Neural progenitor cell (in vitro differentiated cells): Measurements from ENCODE around the gene ECEL1. TPM values are rescaled to one million over a fixed set of nuclear protein-coding genes. Genes with fewer than 3 reads are reported as not detected.

ENCODE experiments used
- DNase-seq: peaks from one replicate; pipeline ENCODE4 v3.0.0-alpha.2; 2016; ENCODE audit warnings: low spot score
- H2AFZ ChIP-seq: fragments of 200-600 bp; sonication (generic); replicated peaks from 2 replicates; pipeline ENCODE4 v1.6.1; 2016; ENCODE audit warnings: antibody characterized with exemption
- H3F3A ChIP-seq: fragments of 200-600 bp; sonication (generic); 2 replicates; pipeline ENCODE4 v1.6.1; 2016; ENCODE audit warnings: antibody characterized with exemption, low read depth
- H3K27ac ChIP-seq: fragments of 200-600 bp; sonication (generic); 2 replicates; pipeline ENCODE4 v1.5.1; 2016; ENCODE audit warnings: mild to moderate bottlenecking
- H3K27me3 ChIP-seq: fragments of 200-600 bp; sonication (generic); 2 replicates; pipeline ENCODE4 v1.6.1; 2016; ENCODE audit warnings: mild to moderate bottlenecking, moderate library complexity
- H3K36me3 ChIP-seq: fragments of 200-600 bp; sonication (generic); 2 replicates; pipeline ENCODE4 v1.5.1; 2016
- H3K4me1 ChIP-seq: fragments of 200-600 bp; sonication (generic); 2 replicates; pipeline ENCODE4 v1.6.1; 2016; ENCODE audit warnings: mixed run types
- H3K4me2 ChIP-seq: fragments of 200-600 bp; sonication (generic); 2 replicates; pipeline ENCODE4 v1.6.1; 2016
- H3K4me3 ChIP-seq: fragments of 200-600 bp; sonication (generic); 2 replicates; pipeline ENCODE4 v1.5.1; 2016
- H3K79me2 ChIP-seq: fragments of 200-600 bp; sonication (generic); 2 replicates; pipeline ENCODE4 v1.6.1; 2016; ENCODE audit warnings: low read depth
- H3K9ac ChIP-seq: fragments of 200-600 bp; sonication (generic); 2 replicates; pipeline ENCODE4 v1.6.1; 2016
- H3K9me3 ChIP-seq: fragments of 200-600 bp; sonication (generic); 2 replicates; pipeline ENCODE4 v1.5.1; 2016; ENCODE audit warnings: low read depth
- H4K20me1 ChIP-seq: fragments of 200-600 bp; sonication (generic); 2 replicates; pipeline ENCODE4 v1.6.1; 2016; ENCODE audit warnings: low read depth
- H3K27ac Mint-ChIP-seq: 3 replicates; pipeline ENCODE4 v1.8.0; 2021; ENCODE audit warnings: mixed read lengths
- H3K27me3 Mint-ChIP-seq: 2 replicates; pipeline ENCODE4 v1.8.0; 2022; ENCODE audit warnings: low read depth, mild to moderate bottlenecking, inconsistent platforms, moderate library complexity, mixed read lengths; ENCODE audit not compliant: insufficient read depth
- H3K36me3 Mint-ChIP-seq: 3 replicates; pipeline ENCODE4 v1.8.0; 2021; ENCODE audit warnings: mixed read lengths
- H3K4me1 Mint-ChIP-seq: 3 replicates; pipeline ENCODE4 v1.8.0; 2021; ENCODE audit warnings: mixed read lengths
- H3K4me3 Mint-ChIP-seq: 3 replicates; pipeline ENCODE4 v1.8.0; 2021; ENCODE audit warnings: mild to moderate bottlenecking, moderate library complexity, mixed read lengths
- H3K9me3 Mint-ChIP-seq: 3 replicates; pipeline ENCODE4 v1.8.0; 2020; ENCODE audit warnings: mixed read lengths
- CTCF ChIP-seq: fragments of 200-600 bp; sonication (generic); IDR thresholded peaks from 2 replicates; pipeline ENCODE4 v1.5.1; 2017; ENCODE audit warnings: antibody characterized with exemption, mild to moderate bottlenecking
- EZH2 ChIP-seq: fragments of 200-600 bp; sonication (generic); IDR thresholded peaks from 2 replicates; pipeline ENCODE4 v1.6.1; 2017; ENCODE audit warnings: antibody characterized with exemption, mild to moderate bottlenecking, moderate library complexity
- EZH2phosphoT487 ChIP-seq: fragments of 200-600 bp; sonication (generic); IDR thresholded peaks from 2 replicates; pipeline ENCODE4 v1.6.1; 2017; ENCODE audit warnings: antibody characterized with exemption
- total RNA-seq: library from RNA; depleted of rRNA; stranded (reverse); fragments of >200 nt; gene quantifications from 2 replicates; pipeline ENCODE4 v1.2.3, GENCODE V29; 2015; ENCODE audit warnings: low replicate concordance

The ECEL1 gene
- total RNA-seq, 1 donor from 2014 or later: 0.84 TPM

- H3K9ac ChIP-seq: no peak overlapping the region
- Mint-ChIP-seq H3K4me3 (no peak overlapping the region), H3K27ac (no peak overlapping the region), H3K9me3 (no peaks in the 10 kb centered on the region), H3K27me3 (peaks cover 15% of the 10 kb centered on the region), H3K4me1 (peaks cover 3% of the 10 kb centered on the region), H3K36me3 (no peaks in the 10 kb centered on the region)
- H3K4me1 ChIP-seq: no peaks in the 10 kb centered on the region
- no peaks in the 10 kb centered on the region for H4K20me1 ChIP-seq
- no peaks in the 10 kb centered on the region for H3K9me3 ChIP-seq
- no peak overlapping the region for H3K4me2 ChIP-seq
- H3K4me3 ChIP-seq: no peak overlapping the region
- H2AFZ ChIP-seq: no peak overlapping the region
- no peak for DNase-seq
- no peaks in the 10 kb centered on the region for H3K36me3 ChIP-seq
- H3K27me3 ChIP-seq: no peaks in the 10 kb centered on the region
- TF ChIP-seq EZH2phosphoT487: no peak
- no peak for TF ChIP-seq CTCF
- no peak for TF ChIP-seq EZH2
- no peaks in the 10 kb centered on the region for H3K79me2 ChIP-seq
- no peaks in the 10 kb centered on the region for H3F3A ChIP-seq
- no peak overlapping the region for H3K27ac ChIP-seq
Measured at GRCh38 chr2:232436381-232437194, 51.0 kb downstream of the ECEL1 start.

DNA sequence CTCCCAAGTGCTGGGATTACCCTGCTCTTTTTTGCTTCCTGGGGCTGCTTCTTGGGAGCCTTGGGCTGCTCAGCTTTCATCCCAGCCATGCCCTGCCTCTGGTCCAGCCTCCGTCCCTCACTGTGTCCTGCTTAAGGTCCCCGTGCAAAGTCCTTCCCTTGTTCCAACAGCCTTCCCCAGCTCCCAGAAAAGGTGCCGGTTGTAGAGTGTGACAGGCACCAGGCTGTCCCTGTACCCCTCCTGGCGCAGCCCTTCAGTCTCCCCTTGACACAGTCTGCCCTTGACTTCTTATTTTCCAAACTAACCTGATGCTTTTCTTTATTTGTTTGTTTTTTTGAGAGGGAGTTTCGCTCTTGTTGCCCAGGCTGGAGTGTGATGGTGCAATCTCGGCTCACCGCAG, 51.8 kb downstream of the ECEL1 start:
- Histone ChIP-seq H3K79me2 (no peaks in the 10 kb centered on the region), H3K4me3 (no peak overlapping the region), H3K9me3 (no peaks in the 10 kb centered on the region), H3K4me1 (no peaks in the 10 kb centered on the region), H3K9ac (no peak overlapping the region), H3K4me2 (no peak overlapping the region), H3K27me3 (no peaks in the 10 kb centered on the region), H4K20me1 (no peaks in the 10 kb centered on the region), H3K36me3 (no peaks in the 10 kb centered on the region), H2AFZ (no peak overlapping the region), H3K27ac (no peak overlapping the region), H3F3A (no peaks in the 10 kb centered on the region)
- no peak overlapping the region for H3K4me3 Mint-ChIP-seq
- no peak for TF ChIP-seq EZH2phosphoT487
- H3K9me3 Mint-ChIP-seq: no peaks in the 10 kb centered on the region
- peaks cover 13% of the 10 kb centered on the region for H3K27me3 Mint-ChIP-seq
- no peak for DNase-seq
- peak overlapping the region; percentile 89 for H3K27ac Mint-ChIP-seq
- H3K4me1 Mint-ChIP-seq: peaks cover 3% of the 10 kb centered on the region
- H3K36me3 Mint-ChIP-seq: no peaks in the 10 kb centered on the region

DNA sequence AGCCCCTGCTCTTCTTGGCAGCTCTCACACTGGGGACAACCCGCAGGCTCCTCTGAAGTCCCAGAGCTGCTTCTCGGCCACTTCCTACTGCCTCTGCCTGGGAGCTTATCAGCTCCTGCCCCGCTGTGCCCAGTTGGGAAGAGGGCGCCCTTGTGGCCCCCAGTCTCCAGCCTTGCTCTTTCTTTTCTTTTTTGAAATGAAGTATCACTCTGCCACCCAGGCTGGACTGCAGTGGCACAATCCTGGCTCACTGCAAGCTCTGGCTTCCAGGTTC, 52.3 kb downstream of the ECEL1 start:
- Mint-ChIP-seq H3K36me3 (no peaks in the 10 kb centered on the region), H3K27ac (no peak overlapping the region), H3K4me3 (no peak overlapping the region), H3K27me3 (peaks cover 8% of the 10 kb centered on the region), H3K9me3 (no peaks in the 10 kb centered on the region), H3K4me1 (peaks cover 3% of the 10 kb centered on the region)
- no peak overlapping the region for H2AFZ ChIP-seq
- H3K9me3 ChIP-seq: no peaks in the 10 kb centered on the region
- H3K36me3 ChIP-seq: no peaks in the 10 kb centered on the region
- no peak overlapping the region for H3K9ac ChIP-seq
- no peaks in the 10 kb centered on the region for H3K4me1 ChIP-seq
- no peak overlapping the region for H3K27ac ChIP-seq
- no peaks in the 10 kb centered on the region for H3F3A ChIP-seq
- H4K20me1 ChIP-seq: no peaks in the 10 kb centered on the region
- DNase-seq: no peak
- H3K4me3 ChIP-seq: no peak overlapping the region
- H3K27me3 ChIP-seq: no peaks in the 10 kb centered on the region
- H3K4me2 ChIP-seq: no peak overlapping the region
- no peaks in the 10 kb centered on the region for H3K79me2 ChIP-seq
- TF ChIP-seq CTCF (no peak), EZH2phosphoT487 (no peak), EZH2 (no peak)

GRCh38 chr2:232434563-232435374, 52.9 kb downstream of the ECEL1 start:
- peaks cover 8% of the 10 kb centered on the region for H3K27me3 Mint-ChIP-seq
- Histone ChIP-seq H3K36me3 (no peaks in the 10 kb centered on the region), H3K4me1 (no peaks in the 10 kb centered on the region), H3K27me3 (no peaks in the 10 kb centered on the region), H3K9ac (no peak overlapping the region), H3K27ac (no peak overlapping the region), H3K4me2 (no peak overlapping the region), H3K4me3 (no peak overlapping the region), H2AFZ (no peak overlapping the region), H3K9me3 (no peaks in the 10 kb centered on the region), H3K79me2 (no peaks in the 10 kb centered on the region), H3F3A (no peaks in the 10 kb centered on the region), H4K20me1 (no peaks in the 10 kb centered on the region)
- H3K9me3 Mint-ChIP-seq: no peaks in the 10 kb centered on the region
- no peak overlapping the region for H3K4me3 Mint-ChIP-seq
- H3K36me3 Mint-ChIP-seq: no peaks in the 10 kb centered on the region
- DNase-seq: no peak
- H3K27ac Mint-ChIP-seq: no peak overlapping the region
- TF ChIP-seq CTCF: no peak
- no peak for TF ChIP-seq EZH2
- TF ChIP-seq EZH2phosphoT487: no peak
- H3K4me1 Mint-ChIP-seq: peaks cover 3% of the 10 kb centered on the region
